GM21423 (cell line): ENCODE results near the gene FCAMR.

Source experiments
- ATAC-seq: cut with Tn5 transposase; IDR thresholded peaks from one replicate; pipeline ENCODE4 v1.9.1; 2021; ENCODE audit warnings: mild to moderate bottlenecking, moderate library complexity; ENCODE audit not compliant: unreplicated experiment

FCAMR gene

GRCh38 chr1:207000651-207001291 is 30.5 kb upstream of the FCAMR start:
- no peak for ATAC-seq

- no peak for ATAC-seq
Measured at GRCh38 chr1:206998816-206999215, 28.6 kb upstream of the FCAMR start.

- no peak for ATAC-seq
Measured at GRCh38 chr1:206992790-206993189, 22.5 kb upstream of the FCAMR start.

GRCh38 chr1:206987873-206988272 is 17.6 kb upstream of the FCAMR start:
- ATAC-seq: no peak

GRCh38 chr1:206986885-206987284 is 16.6 kb upstream of the FCAMR start:
- ATAC-seq: no peak

GRCh38 chr1:206986402-206986801 is 16.1 kb upstream of the FCAMR start:
- no peak for ATAC-seq

GRCh38 chr1:206985162-206985749 is 15.0 kb upstream of the FCAMR start:
- ATAC-seq: no peak

- ATAC-seq: no peak
Measured at GRCh38 chr1:206982216-206982615, 12.0 kb upstream of the FCAMR start.

- ATAC-seq: no peak
Measured at GRCh38 chr1:206979379-206980043, 9.3 kb upstream of the FCAMR start.

GRCh38 chr1:206978259-206978658 is 8.0 kb upstream of the FCAMR start:
- no peak for ATAC-seq

GRCh38 chr1:206975306-206975705 is 5.0 kb upstream of the FCAMR start:
- no peak for ATAC-seq

- no peak for ATAC-seq
Measured at GRCh38 chr1:206974140-206974539, 3.9 kb upstream of the FCAMR start.

GRCh38 chr1:206972728-206973127 is 2.5 kb upstream of the FCAMR start:
- no peak for ATAC-seq

- peak; percentile 46 for ATAC-seq
Measured at GRCh38 chr1:206971029-206971655, 882 bp upstream of the FCAMR start.

- no peak for ATAC-seq
Measured at GRCh38 chr1:206969090-206969489, 1.2 kb downstream of the FCAMR start.

- peak; percentile 63 for ATAC-seq
Measured at GRCh38 chr1:206967096-206967849, 3.0 kb downstream of the FCAMR start.

GRCh38 chr1:206965781-206966180 is 4.5 kb downstream of the FCAMR start:
- no peak for ATAC-seq

- ATAC-seq: no peak
Measured at GRCh38 chr1:206963740-206964139, 6.5 kb downstream of the FCAMR start.

GRCh38 chr1:206963119-206963712 is 7.0 kb downstream of the FCAMR start:
- no peak for ATAC-seq

- ATAC-seq: no peak
Measured at GRCh38 chr1:206962272-206962671, 8.0 kb downstream of the FCAMR start.

- no peak for ATAC-seq
Measured at GRCh38 chr1:206961668-206962067, 8.6 kb downstream of the FCAMR start.
